Caco-2 (cell line): Measurements from ENCODE around the gene VSX1. TPM values are rescaled to one million over a fixed set of nuclear protein-coding genes. Genes with fewer than 3 reads are reported as not detected.

Experiments used
- total RNA-seq: library from RNA; stranded (reverse); gene quantifications from 2 replicates; pipeline ENCODE4 v1.2.3, GENCODE V29; 2022

Gene VSX1
- total RNA-seq, 1 experiment from 2014 or later: not detected

Other genes with a start within 250 kb of the VSX1 start
- not detected in 2 replicates for gene CST7, start 132.9 kb downstream of the VSX1 start, total RNA-seq
- gene APMAP, start 89.4 kb downstream of the VSX1 start, total RNA-seq: 119 and 138 TPM in 2 replicates
- 81.9 and 113 TPM in 2 replicates for gene ACSS1, start 24.0 kb downstream of the VSX1 start, total RNA-seq
- 86.6 and 89.4 TPM in 2 replicates for gene ENTPD6, start 113.6 kb upstream of the VSX1 start, total RNA-seq
- 67.9 and 78.9 TPM in 2 replicates for gene PYGB, start 165.9 kb upstream of the VSX1 start, total RNA-seq